ENCODE results near the gene HIP1R. TPM values are rescaled to one million over a fixed set of nuclear protein-coding genes. Genes with fewer than 3 reads are reported as not detected.
A peak's percentile ranks its signal among the peaks of the same experiment; 100 is the strongest.

Gene HIP1R
- total and polyA plus RNA-seq, 7 donors = 4.2 to 77.4 (median 15.2) TPM

DNA sequence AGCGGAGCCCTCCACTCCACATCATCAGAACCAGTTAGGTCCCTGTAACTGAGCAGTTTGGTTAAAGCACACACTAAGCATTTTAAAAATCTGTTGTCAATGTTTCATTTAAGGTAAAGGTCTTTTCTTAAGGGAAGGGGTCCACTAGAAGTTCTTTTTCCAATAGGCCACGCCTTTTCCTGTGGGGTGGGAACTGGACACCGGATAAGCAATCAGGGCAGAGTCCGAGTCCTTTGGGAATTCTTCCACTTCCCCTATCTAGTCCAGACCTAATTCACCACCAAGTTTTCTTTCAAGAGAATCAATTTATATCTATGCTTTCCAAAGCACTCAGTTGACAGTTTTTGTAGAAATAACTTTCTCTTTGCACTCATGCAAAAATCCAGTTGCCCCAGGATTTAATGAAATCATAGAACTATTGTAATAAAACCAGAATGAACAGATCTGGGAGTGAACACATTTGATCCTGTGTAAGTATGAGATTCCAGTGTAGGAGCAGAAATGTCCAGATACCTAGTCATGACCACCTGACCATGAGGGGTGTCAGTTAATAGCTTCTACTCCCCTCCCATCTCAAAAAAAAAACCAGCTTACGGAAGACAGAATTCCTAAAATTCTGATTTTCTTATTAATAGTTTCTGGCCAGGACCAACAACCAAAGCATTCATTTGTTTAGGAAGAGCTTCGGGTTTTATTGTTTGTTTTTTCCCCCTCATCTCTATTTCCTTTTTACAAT is 49.0 kb downstream of the HIP1R start:
- DNase-seq = no peak
- Histone ChIP-seq H3K27ac (peak overlapping the region in 1 of 4 donors; percentile 25), H3K4me3 (no peak overlapping the region), H3K27me3 (no peaks in the 10 kb centered on the region), H3K4me1 (peaks cover 0 to 46% (median 43%) of the 10 kb centered on the region in 4 donors), H3K9me3 (no peaks in the 10 kb centered on the region), H3K36me3 (no peaks in the 10 kb centered on the region)
- 56 to 72% methylated on average over 6 of the region's 6 CpGs for WGBS, 2 donors
- intact Hi-C loops (cut with DNase I) = no loop called here
- TF ChIP-seq CTCF (IDR thresholded peaks at IDR 0.05) (no peak), POLR2AphosphoS5 (IDR thresholded peaks at IDR 0.05) (no peak), EP300 (IDR thresholded peaks at IDR 0.05) (no peak), POLR2A (IDR thresholded peaks at IDR 0.05) (no peak)

DNA sequence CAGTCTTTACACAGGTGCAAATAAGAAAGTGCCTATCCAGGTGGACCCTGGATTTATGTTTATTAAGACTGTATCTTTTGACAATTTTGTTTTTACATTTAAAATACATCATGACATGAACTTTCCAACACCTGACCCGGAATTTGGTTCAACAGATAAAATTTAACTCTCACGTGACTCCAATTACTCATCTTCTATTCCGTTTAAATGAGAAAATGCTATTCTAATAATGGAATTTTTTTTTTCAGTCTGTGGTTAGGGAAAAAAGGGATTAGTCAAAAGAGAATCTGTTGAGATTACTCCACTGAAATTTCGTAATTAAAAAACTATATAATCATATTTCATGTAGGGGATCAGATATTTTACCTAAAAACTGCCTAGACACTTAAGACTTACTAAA is 49.6 kb downstream of the HIP1R start:
- intact Hi-C loops (cut with DNase I) = no loop called here

DNA sequence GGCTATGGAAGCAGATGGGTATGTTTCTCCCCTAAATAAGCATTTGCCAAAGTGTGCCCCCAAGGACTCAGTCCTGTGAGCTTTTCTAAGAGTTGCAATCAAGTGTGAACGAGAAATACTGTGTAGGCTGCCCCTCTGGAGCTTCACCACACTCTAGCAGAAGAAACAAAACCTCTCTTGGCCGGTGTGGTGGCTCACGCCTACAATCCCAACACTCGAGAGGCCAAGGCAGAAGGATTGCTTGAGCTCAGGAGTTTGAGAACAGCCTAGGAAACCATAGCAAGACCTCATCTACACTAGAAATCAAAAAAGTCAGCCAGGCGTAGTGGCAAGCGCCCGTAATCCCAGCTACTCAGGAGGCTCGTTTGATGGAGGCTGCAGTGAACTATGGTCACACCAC is 50.9 kb downstream of the HIP1R start:
- Histone ChIP-seq H3K4me1 (peaks cover 0 to 43% (median 41%) of the 10 kb centered on the region in 4 donors), H3K27me3 (no peaks in the 10 kb centered on the region), H3K27ac (no peak overlapping the region)

More for the DNA sequence above, 49.6 kb downstream of the HIP1R start:
- no peak for DNase-seq
- TF ChIP-seq CTCF (IDR thresholded peaks at IDR 0.05) = no peak
- no peak for TF ChIP-seq POLR2AphosphoS5 (IDR thresholded peaks at IDR 0.05)
- Histone ChIP-seq H3K4me1 (peaks cover 0 to 48% (median 44%) of the 10 kb centered on the region in 4 donors), H3K36me3 (no peaks in the 10 kb centered on the region), H3K4me3 (no peak overlapping the region), H3K27ac (no peak overlapping the region), H3K9me3 (no peaks in the 10 kb centered on the region), H3K27me3 (no peaks in the 10 kb centered on the region)
- WGBS, 2 donors = 73 to 74% methylated on average over 4 of the region's 4 CpGs

DNA sequence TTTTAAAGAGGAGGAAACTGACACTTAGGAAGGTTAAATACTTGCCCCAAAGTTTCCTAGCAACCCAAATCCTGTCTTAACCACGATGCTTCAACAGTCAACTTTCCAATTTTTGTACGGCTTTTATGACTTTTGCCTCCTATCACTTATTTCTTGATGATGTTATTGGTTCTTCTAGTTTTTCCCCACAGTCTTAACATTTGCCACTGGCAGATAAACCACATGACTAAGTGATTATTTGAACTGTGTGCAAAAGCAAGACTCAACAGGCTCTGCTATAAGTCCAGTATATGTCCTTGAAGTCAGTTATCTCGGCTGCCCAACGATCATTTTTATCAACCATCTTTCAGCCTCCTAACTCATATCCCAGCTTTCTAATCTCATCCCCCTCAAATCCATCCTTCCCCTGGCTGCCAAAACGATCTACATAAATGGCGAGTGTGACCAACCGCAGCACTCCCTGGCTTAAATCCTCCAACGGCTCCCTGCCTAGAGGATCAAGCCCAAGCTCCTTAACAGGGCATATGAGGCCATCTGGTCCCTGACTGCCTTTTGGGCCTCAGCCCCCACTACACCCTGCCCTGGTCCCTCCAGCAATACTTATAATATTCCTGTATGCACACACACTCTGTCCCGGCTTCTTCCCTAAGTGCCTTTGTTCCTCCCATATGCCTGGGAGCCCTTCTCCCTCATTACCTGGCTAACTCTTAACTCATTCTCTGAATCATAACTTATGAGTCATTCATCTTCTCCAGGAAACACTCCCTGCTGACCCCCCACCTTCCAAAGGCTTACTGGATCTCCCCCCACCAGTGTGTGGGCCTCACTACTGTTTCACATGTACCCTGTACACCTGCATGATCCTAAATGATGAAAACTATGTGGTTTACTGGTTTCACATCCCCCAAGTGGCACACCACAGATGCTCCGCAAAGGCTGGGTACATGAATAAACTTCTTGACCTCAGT is 51.9 kb downstream of the HIP1R start:
- no peaks in the 10 kb centered on the region for H3K27me3 ChIP-seq
- DNase-seq = no peak
- no peaks in the 10 kb centered on the region for H3K9me3 ChIP-seq
- intact Hi-C loops (cut with DNase I) = no loop called here
- WGBS, 2 donors = 53 to 61% methylated on average over 10 of the region's 10 CpGs
- no peak overlapping the region for H3K4me3 ChIP-seq
- TF ChIP-seq POLR2AphosphoS5 (IDR thresholded peaks at IDR 0.05) = no peak
- no peak for TF ChIP-seq POLR2A (IDR thresholded peaks at IDR 0.05)
- H3K27ac ChIP-seq = peak overlapping the region in 3 of 4 donors; percentile 61 to 79 (median 62)
- peaks cover 0 to 51% (median 47%) of the 10 kb centered on the region in 4 donors for H3K4me1 ChIP-seq
- no peaks in the 10 kb centered on the region for H3K36me3 ChIP-seq

More for the DNA sequence above, 50.9 kb downstream of the HIP1R start:
- Histone ChIP-seq H3K4me3 (no peak overlapping the region), H3K36me3 (no peaks in the 10 kb centered on the region), H3K9me3 (no peaks in the 10 kb centered on the region)
- DNase-seq = no peak
- intact Hi-C loops (cut with DNase I) = no loop called here
- WGBS, 2 donors = 82 to 93% methylated on average over 8 of the region's 8 CpGs
- TF ChIP-seq CTCF (IDR thresholded peaks at IDR 0.05) = no peak
- no peak for TF ChIP-seq EP300 (IDR thresholded peaks at IDR 0.05)
- no peak for TF ChIP-seq POLR2A (IDR thresholded peaks at IDR 0.05)
- no peak for TF ChIP-seq POLR2AphosphoS5 (IDR thresholded peaks at IDR 0.05)

- Histone ChIP-seq H3K27ac (peak overlapping the region; percentile 52 to 79 (median 62)), H3K4me3 (no peak overlapping the region), H3K27me3 (no peaks in the 10 kb centered on the region), H3K9me3 (no peaks in the 10 kb centered on the region), H3K36me3 (no peaks in the 10 kb centered on the region), H3K4me1 (peaks cover 0 to 58% (median 53%) of the 10 kb centered on the region in 4 donors)
- WGBS, 2 donors = 34 to 48% methylated on average over 5 of the region's 5 CpGs
- intact Hi-C loops (cut with DNase I) = no loop called here
- no peak for TF ChIP-seq POLR2AphosphoS5 (IDR thresholded peaks at IDR 0.05)
- no peak for TF ChIP-seq POLR2A (IDR thresholded peaks at IDR 0.05)
- TF ChIP-seq EP300 (IDR thresholded peaks at IDR 0.05) = no peak
- TF ChIP-seq CTCF (IDR thresholded peaks at IDR 0.05) = no peak
- DNase-seq = no peak
Observed at GRCh38 chr12:122887819-122888212, 52.6 kb downstream of the HIP1R start.

Data from sigmoid colon (tissue), 7 donors.